SK-MEL-5 (cell line): ENCODE data around the gene ESYT2. TPM values are rescaled to one million over a fixed set of nuclear protein-coding genes. Genes with fewer than 3 reads are reported as not detected.
"Not testable (repeated sequence)": the region's sequence is repeated elsewhere in the genome, so short reads cannot be mapped to it uniquely, and the experiment has no call there.

Experiments used
- DNase-seq: peaks from one replicate; pipeline ENCODE4 v3.0.0-alpha.2; 2016; ENCODE audit warnings: low read depth, low spot score
- in situ Hi-C: cut with HindIII; loops from 2 replicates; pipeline ENCODE4 v1.10.0; 2016; ENCODE audit warnings: low sequenced_read_pairs, high pct_unique_total_duplicates, low pct_unique_long_range_greater_than_20kb
- polyA plus RNA-seq, 2 experiments: library from polyadenylated mRNA; depleted of rRNA; stranded (reverse); fragments of >200 nt; gene quantifications; 2 replicates each; pipeline ENCODE4 v1.2.3, GENCODE V29; 2015
- total RNA-seq: library from RNA; depleted of rRNA; stranded (reverse); fragments of >200 nt; shearing (Covaris generic); gene quantifications from 2 replicates; pipeline ENCODE4 v1.2.3, GENCODE V29; 2014; rRNA removed

Gene ESYT2, protein sequence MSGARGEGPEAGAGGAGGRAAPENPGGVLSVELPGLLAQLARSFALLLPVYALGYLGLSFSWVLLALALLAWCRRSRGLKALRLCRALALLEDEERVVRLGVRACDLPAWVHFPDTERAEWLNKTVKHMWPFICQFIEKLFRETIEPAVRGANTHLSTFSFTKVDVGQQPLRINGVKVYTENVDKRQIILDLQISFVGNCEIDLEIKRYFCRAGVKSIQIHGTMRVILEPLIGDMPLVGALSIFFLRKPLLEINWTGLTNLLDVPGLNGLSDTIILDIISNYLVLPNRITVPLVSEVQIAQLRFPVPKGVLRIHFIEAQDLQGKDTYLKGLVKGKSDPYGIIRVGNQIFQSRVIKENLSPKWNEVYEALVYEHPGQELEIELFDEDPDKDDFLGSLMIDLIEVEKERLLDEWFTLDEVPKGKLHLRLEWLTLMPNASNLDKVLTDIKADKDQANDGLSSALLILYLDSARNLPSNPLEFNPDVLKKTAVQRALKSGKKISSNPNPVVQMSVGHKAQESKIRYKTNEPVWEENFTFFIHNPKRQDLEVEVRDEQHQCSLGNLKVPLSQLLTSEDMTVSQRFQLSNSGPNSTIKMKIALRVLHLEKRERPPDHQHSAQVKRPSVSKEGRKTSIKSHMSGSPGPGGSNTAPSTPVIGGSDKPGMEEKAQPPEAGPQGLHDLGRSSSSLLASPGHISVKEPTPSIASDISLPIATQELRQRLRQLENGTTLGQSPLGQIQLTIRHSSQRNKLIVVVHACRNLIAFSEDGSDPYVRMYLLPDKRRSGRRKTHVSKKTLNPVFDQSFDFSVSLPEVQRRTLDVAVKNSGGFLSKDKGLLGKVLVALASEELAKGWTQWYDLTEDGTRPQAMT
- 95.2 and 97.7 TPM in 2 replicates for total RNA-seq
- 61.0 and 86.9 TPM in 2 replicates for polyA plus RNA-seq (2015; cell fraction: cytosol; rRNA removed)
- 34.2 and 40.6 TPM in 2 replicates for polyA plus RNA-seq (2015; cell fraction: nucleus; rRNA removed)

DNA sequence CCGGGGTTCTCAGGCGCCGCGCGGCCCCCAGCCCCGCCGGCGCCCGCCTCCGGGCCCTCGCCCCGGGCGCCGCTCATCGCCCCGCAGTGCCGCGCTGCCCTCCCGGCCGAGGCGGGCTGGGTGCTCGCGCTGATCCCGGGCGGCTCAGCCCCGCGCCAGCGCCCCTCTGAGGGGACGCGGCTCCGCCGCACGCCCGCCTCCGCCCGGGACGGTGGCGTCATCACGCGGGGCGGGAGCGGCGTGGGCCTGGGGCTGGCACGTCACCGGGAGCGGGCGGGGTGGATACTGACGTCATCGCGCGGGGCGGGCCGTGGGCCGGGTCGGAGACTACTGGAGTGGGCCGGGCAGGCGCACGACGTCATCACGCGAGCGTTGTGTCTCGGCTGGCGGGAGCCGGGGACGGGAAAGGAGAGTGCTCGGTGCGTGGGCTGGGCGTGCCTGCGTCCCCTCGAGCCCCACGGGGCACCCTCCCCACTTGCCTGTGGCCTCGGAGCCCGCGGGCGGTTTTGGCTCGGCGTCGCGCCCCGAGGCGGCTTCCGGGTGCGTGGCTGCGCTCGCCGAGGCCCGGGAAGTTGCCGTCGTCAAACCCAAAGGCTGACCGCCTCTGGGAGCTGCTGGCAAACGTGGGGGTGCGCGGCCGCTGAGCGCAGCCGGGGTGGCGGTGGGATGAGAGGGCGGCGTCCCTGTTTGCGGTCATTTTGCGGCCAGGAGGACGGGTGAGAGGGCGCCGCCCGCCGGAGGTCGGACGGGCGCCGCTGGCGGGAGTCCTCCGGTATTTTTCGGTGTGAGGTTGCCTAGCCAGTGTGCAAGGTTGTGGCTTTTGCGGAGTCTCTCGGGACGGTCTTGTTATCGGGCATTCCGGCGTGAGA, at the start of gene ESYT2:
ESYT2 (minus strand) TSS at position 168 of the 869 bp plus-strand sequence; CDS start at position 77, 91 bp downstream.
- peak; percentile 98 for DNase-seq
- in situ Hi-C loops: no loop called here

DNA sequence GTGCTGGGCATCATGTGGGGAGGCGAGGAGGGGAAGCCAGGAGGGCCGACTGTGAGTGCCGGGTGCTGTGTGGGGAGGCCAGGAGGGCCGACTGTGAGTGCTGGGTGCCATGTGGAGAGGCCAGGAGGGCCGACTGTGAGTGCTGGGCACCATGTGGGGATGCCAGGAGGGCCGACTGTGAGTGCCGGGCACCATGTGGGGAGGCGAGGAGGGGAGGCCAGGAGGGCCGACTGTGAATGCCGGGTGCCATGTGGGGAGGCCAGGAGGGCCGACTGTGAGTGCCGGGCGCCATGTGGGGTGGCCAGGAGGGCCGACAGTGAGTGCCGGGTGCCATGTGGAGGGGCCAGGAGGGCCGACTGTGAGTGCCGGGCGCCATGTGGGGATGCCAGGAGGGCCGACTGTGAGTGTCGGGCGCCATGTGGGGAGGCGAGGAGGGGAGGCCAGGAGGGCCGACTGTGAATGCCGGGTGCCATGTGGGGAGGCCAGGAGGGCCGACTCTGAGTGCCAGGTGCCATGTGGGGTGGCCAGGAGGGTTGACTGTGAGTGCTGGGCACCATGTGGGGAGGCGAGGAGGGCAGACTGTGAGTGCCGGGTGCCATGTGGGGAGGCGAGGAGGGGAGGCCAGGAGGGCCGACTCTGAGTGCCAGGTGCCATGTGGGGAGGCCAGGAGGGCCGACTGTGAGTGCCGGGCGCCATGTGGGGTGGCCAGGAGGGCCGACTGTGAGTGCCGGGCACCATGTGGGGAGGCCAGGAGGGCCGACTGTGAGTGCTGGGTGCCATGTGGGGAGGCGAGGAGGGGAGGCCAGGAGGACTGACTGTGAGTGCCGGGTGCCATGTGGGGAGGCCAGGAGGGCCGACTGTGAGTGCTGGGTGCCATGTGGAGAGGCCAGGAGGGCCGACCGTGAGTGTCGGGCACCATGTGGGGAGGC, 49.1 kb upstream of the ESYT2 start:
- DNase-seq, in situ Hi-C loops: not testable (repeated sequence)

DNA sequence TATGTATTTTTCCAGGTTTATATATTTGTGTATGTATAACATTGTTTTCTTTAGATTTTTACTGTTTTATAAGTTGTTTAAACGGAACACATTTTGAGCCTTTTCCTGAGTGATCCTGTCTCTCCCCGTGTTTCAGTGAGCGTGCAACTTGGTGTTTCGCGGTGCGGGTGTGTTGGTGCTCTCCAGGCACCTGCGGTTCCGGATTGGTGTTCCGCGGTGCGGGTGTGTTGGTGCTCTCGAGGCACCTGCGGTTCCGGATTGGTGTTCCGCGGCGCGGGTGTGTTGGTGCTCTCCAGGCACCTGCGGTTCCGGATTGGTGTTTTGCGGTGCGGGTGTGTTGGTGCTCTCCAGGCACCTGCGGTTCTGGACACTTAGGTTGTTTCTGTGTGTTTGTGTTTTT, 47.7 kb upstream of the ESYT2 start:
- DNase-seq: no peak
- in situ Hi-C loops: no loop called here

DNA sequence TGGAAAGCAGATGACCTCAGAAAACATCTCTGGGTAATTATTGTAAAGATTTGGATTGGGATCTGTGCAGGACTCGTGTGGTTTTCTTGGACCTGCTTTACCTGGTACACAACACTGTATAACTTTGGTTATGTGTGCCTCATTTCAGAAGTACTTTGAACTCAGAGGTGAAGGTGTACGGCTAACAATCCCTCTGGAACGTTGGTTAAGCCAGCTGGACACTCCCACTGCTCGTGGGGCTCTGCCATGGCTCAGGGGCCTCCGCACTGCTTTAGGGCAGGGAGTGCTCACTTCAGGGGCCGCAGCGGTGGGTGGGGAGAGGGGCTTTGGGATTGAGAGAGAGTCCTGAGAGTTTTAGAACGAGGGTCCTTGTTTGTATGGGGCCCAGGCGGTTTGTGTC, 40.6 kb upstream of the ESYT2 start:
- no peak for DNase-seq
- in situ Hi-C loops: no loop called here

DNA sequence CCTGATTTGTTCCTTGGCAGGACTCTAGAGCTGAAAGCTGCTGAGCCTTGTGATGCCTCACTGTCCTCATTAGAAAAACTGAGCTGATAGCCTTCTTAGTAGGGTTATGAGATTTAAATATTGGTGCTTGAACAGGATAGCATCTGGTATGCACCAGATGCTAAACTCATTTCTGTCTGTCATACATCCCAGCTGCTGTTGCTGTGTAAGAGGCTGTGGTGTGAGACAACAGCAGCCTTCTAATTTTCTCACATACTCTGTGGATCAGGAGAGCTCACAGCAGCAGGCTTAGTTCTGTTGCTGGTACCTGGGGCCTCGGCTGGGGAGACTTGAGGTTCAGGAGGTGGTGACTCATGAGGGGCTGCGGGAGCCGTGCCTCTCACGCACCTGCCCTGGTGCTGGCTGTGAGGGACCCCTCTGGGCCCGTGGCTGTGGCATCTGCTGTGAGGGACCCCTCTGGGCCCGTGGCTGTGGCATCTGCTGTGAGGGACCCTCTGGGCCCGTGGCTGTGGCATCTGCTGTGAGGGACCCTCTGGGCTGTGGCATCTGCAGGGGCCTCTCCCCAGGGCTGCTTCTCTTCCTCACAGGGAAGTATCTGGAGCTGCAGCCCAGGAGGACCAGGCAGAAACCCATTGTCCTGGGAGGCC, 39.6 kb upstream of the ESYT2 start:
- no peak for DNase-seq
- in situ Hi-C loops: no loop called here

DNA sequence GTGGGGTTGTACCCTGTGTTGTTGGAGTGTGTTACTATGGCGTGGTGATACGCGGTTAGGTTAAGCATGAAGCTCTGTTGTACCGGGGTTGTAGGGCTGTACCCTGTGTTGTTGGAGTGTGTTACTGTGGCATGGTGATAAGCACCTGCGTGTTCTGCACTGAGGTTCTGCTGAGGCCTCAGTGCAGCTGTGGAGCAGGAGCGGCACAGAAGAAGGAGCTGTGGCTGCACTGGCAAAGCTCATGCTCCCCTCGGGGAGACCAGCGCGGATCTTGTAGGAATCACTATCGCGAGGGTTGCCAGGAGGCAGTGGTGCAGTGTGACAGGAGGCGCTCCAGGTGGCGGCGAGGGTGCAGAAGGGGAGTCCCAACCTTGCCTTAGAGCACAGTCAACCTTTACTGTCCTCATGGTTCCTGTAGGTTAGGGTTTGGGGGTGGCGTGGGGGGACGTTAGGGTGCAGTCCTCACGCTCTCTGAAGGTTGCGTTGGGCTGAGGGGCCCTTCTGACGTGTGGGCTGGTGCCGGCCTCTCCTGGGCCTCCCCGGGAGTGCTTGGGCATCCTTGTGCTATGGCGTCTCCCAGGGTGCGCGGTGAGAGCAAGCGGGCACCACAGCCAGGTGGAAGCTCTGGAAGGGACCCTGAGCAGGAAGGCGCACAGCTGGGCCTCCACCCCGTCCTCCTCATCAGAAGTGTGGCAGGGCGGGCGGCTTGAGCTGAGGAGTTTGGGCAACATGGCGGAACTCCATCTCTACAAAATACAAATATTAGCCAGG, 38.1 kb upstream of the ESYT2 start:
- no peak for DNase-seq
- in situ Hi-C loops: no loop called here

DNA sequence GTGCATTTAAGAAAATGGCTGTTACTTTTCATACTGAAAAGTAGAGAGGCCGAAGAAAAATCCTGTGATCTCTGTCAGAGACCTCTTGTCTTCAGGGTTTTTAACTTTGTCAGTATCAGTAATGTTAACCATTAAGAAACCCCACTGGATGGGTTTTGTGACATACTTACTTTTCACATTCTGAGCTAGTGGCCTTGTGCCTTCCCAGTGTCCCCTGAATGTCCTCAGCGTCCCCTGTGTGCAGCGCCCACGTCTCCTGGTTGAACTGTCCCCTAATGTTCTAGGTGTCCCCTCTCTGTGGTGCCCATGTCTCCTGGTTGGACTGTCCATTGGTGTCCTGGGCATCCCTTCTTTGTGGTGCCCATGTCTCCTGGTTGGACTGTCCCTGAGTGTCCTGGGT, 36.7 kb upstream of the ESYT2 start:
- no peak for DNase-seq
- in situ Hi-C loops: no loop called here

DNA sequence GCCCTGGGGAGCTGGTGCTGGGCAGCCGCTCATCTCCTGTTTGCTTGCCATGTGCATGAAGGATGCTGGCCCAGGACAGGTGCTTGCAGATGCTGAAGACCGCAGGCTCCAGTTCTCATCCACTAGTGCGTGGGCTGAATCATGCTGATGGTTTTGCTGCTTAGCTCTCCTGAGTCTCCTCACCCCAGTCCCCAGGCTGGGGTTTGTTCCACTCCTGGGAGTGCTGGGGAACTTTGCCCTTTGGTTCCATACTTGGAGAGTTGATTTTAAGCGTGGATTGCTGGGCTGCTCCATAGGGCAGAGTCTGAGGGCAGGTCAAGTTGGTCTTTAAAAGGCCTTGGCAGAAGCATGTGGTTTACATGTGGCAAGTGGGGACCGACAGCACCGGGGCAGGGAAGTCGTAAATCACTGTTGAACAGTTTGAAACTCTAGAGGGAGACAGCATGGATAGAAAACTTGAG, 36.2 kb upstream of the ESYT2 start:
- DNase-seq: no peak
- in situ Hi-C loops: no loop called here

DNA sequence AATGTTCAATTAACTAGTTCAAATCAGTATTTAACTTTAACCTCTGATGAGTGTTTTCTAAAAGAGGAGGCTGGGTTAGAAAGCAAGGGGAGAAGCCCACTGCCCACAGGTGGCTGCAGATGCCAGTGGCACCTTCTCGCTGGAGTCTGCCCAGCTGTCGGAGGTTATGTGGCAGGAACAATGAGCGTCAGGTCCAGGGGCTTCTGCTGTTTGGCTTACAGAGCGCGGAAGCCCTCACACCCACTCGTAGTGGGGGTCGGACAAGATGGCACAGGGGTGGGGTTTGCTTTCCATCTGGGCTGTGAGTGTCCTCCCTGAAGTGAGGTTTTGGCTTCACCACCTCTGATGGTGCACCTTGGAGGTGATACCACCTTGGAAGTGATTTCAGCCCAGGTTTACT, 35.5 kb upstream of the ESYT2 start:
- in situ Hi-C loops: no loop called here
- DNase-seq: no peak

DNA sequence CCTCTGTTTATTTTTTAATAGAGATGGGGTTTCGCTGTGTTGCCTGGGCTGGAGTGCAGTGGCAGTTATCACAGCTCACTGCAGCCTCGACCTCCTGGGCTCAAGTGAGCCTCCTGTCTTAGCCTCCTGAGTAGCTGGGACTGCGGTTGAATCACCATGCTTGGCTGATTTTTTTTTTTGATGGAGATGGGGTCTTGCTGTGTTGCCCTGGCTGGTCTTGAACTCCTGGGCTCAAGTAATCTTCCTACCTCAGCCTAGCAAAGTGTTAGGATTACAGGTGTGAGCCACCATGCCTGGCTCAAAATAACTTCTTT, 35.2 kb upstream of the ESYT2 start:
- DNase-seq: no peak
- in situ Hi-C loops: no loop called here

DNA sequence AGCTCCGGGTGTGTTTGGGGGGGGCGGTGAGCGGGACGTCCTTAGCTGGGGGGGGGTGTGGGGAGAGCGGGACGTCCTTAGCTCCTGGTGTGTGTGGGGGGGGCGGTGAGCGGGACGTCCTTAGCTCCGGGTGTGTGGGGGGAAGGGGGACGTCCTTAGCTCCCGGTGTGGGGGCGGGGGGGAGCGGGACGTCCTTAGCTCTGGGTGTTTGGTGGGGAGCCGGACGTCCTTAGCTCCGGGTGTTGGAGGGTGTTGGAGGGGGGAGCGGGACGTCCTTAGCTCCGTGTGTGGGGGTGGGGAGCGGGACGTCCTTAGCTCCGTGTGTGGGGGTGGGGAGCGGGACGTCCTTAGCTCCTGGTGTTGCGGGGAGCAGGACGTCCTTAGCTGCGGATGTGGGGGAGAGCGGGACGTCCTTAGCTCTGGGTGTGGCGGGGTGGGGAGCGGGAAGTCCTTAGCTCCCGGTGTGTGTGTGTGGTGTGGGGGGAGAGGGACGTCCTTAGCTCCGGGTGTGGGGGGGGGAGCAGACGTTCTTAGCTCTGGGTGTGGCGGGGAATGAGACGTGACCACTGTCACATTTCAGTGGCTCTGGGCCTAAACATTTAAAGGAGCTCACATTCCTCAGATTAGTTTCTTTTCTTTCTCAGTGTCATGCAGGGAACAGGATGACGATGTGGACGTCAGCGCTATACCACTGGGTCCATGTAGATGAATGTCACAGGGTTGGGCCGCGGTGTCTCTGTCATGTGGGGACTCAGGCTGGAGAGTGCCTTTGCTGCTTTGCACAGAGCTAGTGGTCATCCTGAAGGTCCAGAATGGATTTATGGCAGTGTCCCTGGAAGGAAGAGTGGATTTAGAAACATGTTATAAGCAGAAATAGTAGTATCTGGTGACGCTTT, 34.5 kb upstream of the ESYT2 start:
- DNase-seq: no peak
- in situ Hi-C loops: no loop called here

DNA sequence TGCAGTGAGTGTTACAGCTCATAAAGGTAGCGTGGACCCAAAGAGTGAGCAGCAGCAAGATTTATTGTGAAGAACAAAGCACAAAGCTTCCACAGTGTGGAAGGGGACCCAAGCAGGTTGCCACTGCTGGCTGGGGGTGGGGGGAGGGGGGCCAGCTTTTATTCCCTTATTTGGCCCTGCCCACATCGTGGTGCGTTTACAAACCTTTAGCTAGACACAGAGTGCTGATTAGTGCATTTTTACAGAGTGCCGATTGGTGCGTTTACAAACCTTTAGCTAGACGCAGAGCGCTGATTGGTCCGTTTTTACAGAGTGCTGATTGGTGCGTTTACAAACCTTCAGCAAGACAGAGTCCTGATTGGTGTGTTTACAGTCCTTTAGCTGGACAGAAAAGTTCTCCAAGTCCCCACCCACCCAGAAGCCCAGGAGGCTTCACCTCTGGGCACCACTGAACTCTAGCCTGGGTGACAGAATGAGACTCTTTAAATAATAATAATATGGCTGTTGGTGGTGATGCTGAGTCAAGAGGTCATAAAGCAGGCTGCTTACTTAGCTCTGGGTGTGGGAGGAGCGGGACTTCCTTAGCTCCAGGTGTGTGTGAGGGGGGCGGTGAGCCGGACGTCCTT, 33.8 kb upstream of the ESYT2 start:
- DNase-seq, in situ Hi-C loops: not testable (repeated sequence)

DNA sequence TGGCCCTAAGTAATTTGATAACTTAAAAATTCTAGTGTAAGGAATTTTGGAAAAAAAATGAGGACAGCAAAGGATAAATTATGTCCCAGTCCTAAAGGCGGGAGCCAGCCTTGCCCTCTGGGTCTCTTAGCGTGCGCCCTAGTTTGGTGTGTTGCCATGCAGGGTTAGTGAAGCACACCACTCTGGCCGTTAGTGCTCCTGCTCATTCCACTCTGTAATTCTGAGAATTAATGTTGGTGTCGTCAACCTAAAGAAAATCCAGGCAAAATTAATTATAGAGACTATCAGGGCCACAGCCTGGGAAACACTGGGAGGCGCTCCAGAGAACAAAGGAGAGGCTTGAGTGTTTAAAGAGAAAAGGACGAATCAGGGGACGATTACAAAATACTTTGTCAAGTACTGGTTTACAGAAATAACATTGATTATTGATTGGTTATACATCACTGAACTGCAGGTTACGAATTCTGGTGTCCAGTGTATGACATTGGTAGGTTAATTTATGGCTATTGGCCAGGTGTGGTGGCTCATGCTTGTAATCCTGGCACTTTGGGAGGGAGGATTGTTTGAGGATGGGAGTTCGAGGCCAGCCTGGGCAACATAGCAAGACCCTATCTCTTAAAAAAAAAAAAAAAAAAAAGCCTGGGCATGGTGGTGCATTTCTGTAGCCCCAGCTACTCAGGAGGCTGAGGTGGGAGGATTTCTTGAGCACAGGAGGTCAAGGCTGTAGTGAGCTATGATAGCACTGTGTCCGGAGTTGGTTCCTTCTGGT, 32.8 kb upstream of the ESYT2 start:
- no peak for DNase-seq
- in situ Hi-C loops: no loop called here
